GM12865 (cell line): ENCODE measurements around the gene SPAG17.

ENCODE experiments used
- DNase-seq: peaks from one replicate; pipeline ENCODE4 v3.0.0; 2010; ENCODE audit warnings: low read depth
- H3K4me3 ChIP-seq: 2 replicates; pipeline ENCODE4 v1.5.1; 2011; ENCODE audit warnings: mild to moderate bottlenecking, low read depth, low read length, control low read depth
- CTCF ChIP-seq: IDR thresholded peaks from 2 replicates; pipeline ENCODE4 v1.5.1; 2011; ENCODE audit warnings: low read length, control low read depth, low read depth, inconsistent platforms; ENCODE audit not compliant: insufficient read depth; ENCODE audit errors: missing control alignments

Gene SPAG17

GRCh38 chr1:118210723-118211110 lies 25.7 kb upstream of the SPAG17 start:
- no peak for DNase-seq
- no peak for TF ChIP-seq CTCF

GRCh38 chr1:118210051-118210722 lies 25.2 kb upstream of the SPAG17 start:
- TF ChIP-seq CTCF: no peak
- H3K4me3 ChIP-seq: no peak overlapping the region
- no peak for DNase-seq

More at GRCh38 chr1:118210723-118211110, 25.7 kb upstream of the SPAG17 start:
- no peak overlapping the region for H3K4me3 ChIP-seq

GRCh38 chr1:118209648-118210047 lies 24.6 kb upstream of the SPAG17 start:
- TF ChIP-seq CTCF: no peak
- DNase-seq: no peak
- H3K4me3 ChIP-seq: no peak overlapping the region

GRCh38 chr1:118206966-118207365 lies 21.9 kb upstream of the SPAG17 start:
- H3K4me3 ChIP-seq: no peak overlapping the region
- no peak for TF ChIP-seq CTCF
- DNase-seq: no peak

GRCh38 chr1:118204648-118205047 lies 19.6 kb upstream of the SPAG17 start:
- H3K4me3 ChIP-seq: no peak overlapping the region
- no peak for DNase-seq
- no peak for TF ChIP-seq CTCF

GRCh38 chr1:118204105-118204504 lies 19.1 kb upstream of the SPAG17 start:
- no peak overlapping the region for H3K4me3 ChIP-seq
- no peak for TF ChIP-seq CTCF
- no peak for DNase-seq

GRCh38 chr1:118202076-118202608 lies 17.1 kb upstream of the SPAG17 start:
- no peak overlapping the region for H3K4me3 ChIP-seq
- no peak for TF ChIP-seq CTCF
- DNase-seq: peak; percentile 62
